ENCODE data around the gene PTPRU. TPM values are rescaled to one million over a fixed set of nuclear protein-coding genes. Genes with fewer than 3 reads are reported as not detected.
"Not testable (repeated sequence)": the region's sequence is repeated elsewhere in the genome, so short reads cannot be mapped to it uniquely, and the experiment has no call there.

Gene PTPRU
- total RNA-seq, 1 donor from 2014 or later: 53.2 TPM

DNA sequence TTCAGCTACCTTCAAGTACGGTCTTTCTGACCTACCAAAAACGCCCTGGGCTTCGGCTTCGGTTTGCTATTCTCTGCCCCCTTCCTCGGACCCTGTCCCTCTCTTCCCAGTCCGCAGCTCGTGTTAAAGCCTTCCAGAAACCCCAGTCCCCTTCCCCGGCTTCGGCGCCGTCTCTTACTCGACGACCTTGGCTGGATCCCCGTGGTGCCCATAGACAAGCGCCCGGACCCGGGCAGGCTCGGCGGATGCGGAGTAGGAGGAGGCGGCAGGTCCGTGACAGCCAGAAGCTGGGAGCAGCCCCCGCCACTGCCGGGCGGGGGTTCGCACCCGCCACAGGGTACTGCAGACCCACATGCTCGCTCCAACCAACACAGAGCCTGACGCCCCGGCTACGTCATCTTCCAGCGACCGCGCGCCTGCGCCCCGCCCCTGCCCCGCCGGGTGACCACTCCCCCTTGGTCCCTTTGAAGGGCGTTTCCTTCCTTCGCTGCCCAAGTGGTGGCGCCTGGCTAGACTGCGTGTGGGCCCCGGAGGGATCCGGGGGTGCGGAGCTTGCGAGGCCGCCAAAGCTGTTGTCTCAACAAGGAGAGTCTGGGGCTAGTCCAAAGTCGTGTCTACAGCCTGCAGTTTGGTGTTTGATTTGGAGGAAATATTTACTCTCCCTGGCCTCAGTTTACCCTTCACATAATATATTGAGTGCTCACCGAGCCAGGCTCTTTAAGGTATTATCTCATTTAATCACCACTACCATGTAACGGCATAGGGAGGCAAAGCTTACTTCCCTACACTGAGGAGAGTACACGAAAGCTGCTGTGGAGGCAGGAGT lies 5.6 kb upstream of the PTPRU start, which contains the start of gene MECR:
Gene MECR (minus strand): TSS at position 382 of the 826 bp plus-strand sequence. CDS start 28 bp downstream, at position 354.
- no peaks in the 10 kb centered on the region for H3K36me3 ChIP-seq (ENCODE audit: control insufficient read depth, insufficient read depth, low read length)
- no peak for FAIRE-seq

DNA sequence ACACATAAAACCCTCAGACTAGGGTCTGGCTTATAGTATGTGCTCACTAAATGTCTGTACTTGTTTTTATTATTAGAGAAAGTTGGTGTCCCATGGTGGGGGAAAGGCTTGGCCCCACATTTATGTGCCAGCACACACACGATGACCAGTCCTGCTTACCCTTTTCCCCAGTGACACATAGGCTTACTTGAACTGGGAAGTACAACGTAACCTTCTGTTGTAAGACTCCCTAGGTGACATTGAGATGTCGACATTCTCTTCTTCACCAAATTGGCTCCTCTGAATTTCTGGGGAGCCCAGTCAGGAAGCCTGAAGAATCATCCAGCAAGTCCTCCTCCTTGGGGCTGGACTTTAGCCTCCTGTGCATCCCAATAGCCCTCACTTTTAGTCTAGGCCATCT lies 3.9 kb upstream of the PTPRU start:
- TF ChIP-seq, protein P1, sequence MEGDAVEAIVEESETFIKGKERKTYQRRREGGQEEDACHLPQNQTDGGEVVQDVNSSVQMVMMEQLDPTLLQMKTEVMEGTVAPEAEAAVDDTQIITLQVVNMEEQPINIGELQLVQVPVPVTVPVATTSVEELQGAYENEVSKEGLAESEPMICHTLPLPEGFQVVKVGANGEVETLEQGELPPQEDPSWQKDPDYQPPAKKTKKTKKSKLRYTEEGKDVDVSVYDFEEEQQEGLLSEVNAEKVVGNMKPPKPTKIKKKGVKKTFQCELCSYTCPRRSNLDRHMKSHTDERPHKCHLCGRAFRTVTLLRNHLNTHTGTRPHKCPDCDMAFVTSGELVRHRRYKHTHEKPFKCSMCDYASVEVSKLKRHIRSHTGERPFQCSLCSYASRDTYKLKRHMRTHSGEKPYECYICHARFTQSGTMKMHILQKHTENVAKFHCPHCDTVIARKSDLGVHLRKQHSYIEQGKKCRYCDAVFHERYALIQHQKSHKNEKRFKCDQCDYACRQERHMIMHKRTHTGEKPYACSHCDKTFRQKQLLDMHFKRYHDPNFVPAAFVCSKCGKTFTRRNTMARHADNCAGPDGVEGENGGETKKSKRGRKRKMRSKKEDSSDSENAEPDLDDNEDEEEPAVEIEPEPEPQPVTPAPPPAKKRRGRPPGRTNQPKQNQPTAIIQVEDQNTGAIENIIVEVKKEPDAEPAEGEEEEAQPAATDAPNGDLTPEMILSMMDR (IDR thresholded peaks at IDR 0.05; ENCODE audit: insufficient read depth, low read length, severe bottlenecking): no peak
- Histone ChIP-seq H3K4me3 (ENCODE audit: low read depth, low read length) (no peak overlapping the region), H3K36me3 (ENCODE audit: control insufficient read depth, insufficient read depth, low read length) (no peaks in the 10 kb centered on the region), H3K27me3 (ENCODE audit: control insufficient read depth, insufficient read depth, low read length) (no peaks in the 10 kb centered on the region)
- DNase-seq (ENCODE audit: low read depth) (no peak), FAIRE-seq (no peak)

More for the DNA sequence above, 5.6 kb upstream of the PTPRU start, which contains the start of gene MECR:
- Histone ChIP-seq H3K27me3 (ENCODE audit: control insufficient read depth, insufficient read depth, low read length) (no peaks in the 10 kb centered on the region), H3K4me3 (ENCODE audit: low read depth, low read length) (peak within 1 kb of the TSS; percentile 88)
- DNase-seq (ENCODE audit: low read depth): peak; percentile 75
- TF ChIP-seq, protein P1 (IDR thresholded peaks at IDR 0.05; ENCODE audit: insufficient read depth, low read length, severe bottlenecking): peak; percentile 30

DNA sequence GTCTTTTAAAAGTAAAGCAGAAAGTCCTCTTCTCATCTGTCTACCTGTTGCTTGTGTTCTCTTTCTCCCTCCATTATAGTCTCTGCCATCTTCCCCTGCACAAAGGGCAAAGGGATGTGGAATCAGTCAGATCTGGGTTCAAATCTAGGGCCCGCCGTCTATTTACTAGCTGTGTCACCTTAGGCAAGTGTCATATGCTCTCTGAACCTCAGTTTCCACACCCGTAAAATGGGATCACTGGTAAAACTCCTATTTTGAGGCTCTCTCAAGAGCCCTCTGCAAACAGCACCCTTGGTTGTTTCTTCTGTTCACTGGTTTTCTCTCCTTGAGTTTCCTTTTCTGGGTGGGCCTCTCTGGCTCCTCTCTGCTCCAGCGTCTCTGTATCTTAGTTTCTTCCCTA lies 2.6 kb upstream of the PTPRU start:
- no peak for DNase-seq (ENCODE audit: low read depth)
- no peak for FAIRE-seq
- Histone ChIP-seq H3K4me3 (ENCODE audit: low read depth, low read length) (no peak overlapping the region), H3K36me3 (ENCODE audit: control insufficient read depth, insufficient read depth, low read length) (no peaks in the 10 kb centered on the region), H3K27me3 (ENCODE audit: control insufficient read depth, insufficient read depth, low read length) (no peaks in the 10 kb centered on the region)
- TF ChIP-seq, protein P1 (IDR thresholded peaks at IDR 0.05; ENCODE audit: insufficient read depth, low read length, severe bottlenecking): no peak

DNA sequence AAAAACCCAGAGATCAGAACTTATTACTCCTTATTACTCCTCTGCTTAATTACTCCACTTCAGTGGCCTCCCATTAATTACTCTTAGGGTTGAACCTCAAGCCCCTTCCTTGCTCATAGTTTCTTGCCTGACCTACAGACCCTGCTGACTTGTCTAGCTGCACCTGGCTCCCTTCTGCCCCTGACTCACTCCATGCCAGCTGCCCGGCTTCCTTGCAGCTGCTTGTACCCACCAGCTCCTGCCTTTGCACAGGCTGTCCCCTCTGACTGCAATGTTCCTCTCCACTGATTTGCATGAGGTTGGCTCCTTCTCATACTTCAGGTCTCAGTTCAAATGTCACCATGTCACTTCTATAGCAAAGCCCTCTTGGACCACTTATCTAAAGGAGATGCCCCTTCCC lies 1.9 kb upstream of the PTPRU start:
- H3K27me3 ChIP-seq (ENCODE audit: control insufficient read depth, insufficient read depth, low read length): no peaks in the 10 kb centered on the region
- no peaks in the 10 kb centered on the region for H3K36me3 ChIP-seq (ENCODE audit: control insufficient read depth, insufficient read depth, low read length)
- no peak overlapping the region for H3K4me3 ChIP-seq (ENCODE audit: low read depth, low read length)
- TF ChIP-seq, protein P1 (IDR thresholded peaks at IDR 0.05; ENCODE audit: insufficient read depth, low read length, severe bottlenecking): no peak
- FAIRE-seq: no peak
- DNase-seq (ENCODE audit: low read depth): no peak

DNA sequence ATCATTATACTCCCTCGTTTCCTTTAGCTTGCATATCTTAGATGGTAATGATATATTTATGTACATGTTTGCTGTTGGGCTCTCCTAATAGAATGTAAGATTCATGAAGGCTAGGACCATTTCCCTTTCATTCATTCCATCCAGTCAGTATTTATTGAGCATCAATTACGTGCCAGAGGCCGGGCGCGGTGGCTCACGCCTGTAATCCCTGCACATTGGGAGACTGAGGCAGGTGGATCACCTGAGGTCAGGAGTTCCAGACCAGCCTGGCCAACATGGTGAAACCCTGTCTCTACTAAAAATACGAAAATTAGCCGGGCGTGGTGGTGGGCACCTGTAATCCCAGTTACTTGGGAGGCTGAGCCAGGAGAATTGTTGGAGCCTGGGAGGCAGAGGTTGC lies 1.4 kb upstream of the PTPRU start:
- not testable (repeated sequence) for H3K36me3 ChIP-seq (ENCODE audit: control insufficient read depth, insufficient read depth, low read length); H3K27me3 ChIP-seq (ENCODE audit: control insufficient read depth, insufficient read depth, low read length); FAIRE-seq; DNase-seq (ENCODE audit: low read depth); H3K4me3 ChIP-seq (ENCODE audit: low read depth, low read length)

DNA sequence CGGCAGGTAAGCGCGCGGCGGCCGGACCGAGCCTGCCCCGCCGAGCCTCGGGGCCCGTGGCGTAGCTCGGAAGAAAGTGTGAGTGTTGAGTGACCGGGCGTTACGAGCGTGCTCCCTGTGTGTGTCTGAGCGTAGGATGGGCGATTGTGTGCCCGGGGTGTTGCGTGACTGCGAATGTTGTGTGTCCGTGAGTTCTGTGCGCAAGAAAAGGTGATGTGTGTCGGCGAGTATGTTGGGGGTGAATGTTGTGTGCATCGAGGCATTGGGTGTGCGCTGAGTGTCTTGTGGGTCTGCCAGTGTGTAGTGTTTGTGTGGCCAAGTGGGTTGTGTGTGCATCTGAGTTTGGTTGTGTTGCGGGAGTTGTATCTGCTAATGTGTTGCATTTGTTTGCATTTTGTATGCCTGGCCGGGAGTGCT lies 398 bp downstream of the PTPRU start:
- DNase-seq (ENCODE audit: low read depth) (peak; percentile 38), FAIRE-seq (peak; percentile 23)
- Histone ChIP-seq H3K4me3 (ENCODE audit: low read depth, low read length) (peak overlapping the region; percentile 75), H3K27me3 (ENCODE audit: control insufficient read depth, insufficient read depth, low read length) (no peaks in the 10 kb centered on the region), H3K36me3 (ENCODE audit: control insufficient read depth, insufficient read depth, low read length) (no peaks in the 10 kb centered on the region)
- TF ChIP-seq, protein P1 (IDR thresholded peaks at IDR 0.05; ENCODE audit: insufficient read depth, low read length, severe bottlenecking): no peak
